K562 (cell line): ENCODE data around the gene GGPS1. TPM values are rescaled to one million over a fixed set of nuclear protein-coding genes. Genes with fewer than 3 reads are reported as not detected.

Experiments used
- ERF ChIP-seq: fragments of 450-650 bp; formaldehyde crosslinking; IDR thresholded peaks from 2 replicates; pipeline ENCODE4 v1.4.0; 2020; ENCODE audit warnings: mild to moderate bottlenecking, mixed read lengths
- FOSL1 ChIP-seq: fragments of 200-800 bp; sonication (Bioruptor generic); conservative IDR thresholded peaks from 2 replicates; pipeline ENCODE4 v1.6.1; 2016; ENCODE audit warnings: missing genetic modification characterization, missing compliant biosample characterization
- GTF2A2 ChIP-seq: IDR thresholded peaks from 2 replicates; pipeline ENCODE4 v1.6.1; 2016; ENCODE audit warnings: mild to moderate bottlenecking, missing genetic modification characterization, missing compliant biosample characterization
- HIVEP1 ChIP-seq: fragments of 250-450 bp; sonication (Bioruptor Pico); IDR thresholded peaks from 2 replicates; pipeline ENCODE4 v1.4.0; 2020; ENCODE audit warnings: mild to moderate bottlenecking
- HMG20B ChIP-seq: fragments of 250-450 bp; sonication (Bioruptor Pico); IDR thresholded peaks from 2 replicates; pipeline ENCODE4 v1.5.0; 2021; ENCODE audit warnings: mild to moderate bottlenecking
- NRF1 ChIP-seq, 2 experiments: fragments of 450-650 bp; IDR thresholded peaks in 1 of 2; conservative IDR thresholded peaks in 1 of 2; 2 replicates each; pipeline ENCODE4 v1.6.1; 2014; ENCODE audit warnings: mild to moderate bottlenecking in 2 of 2
- POLR2B ChIP-seq: fragments of 450-650 bp; IDR thresholded peaks from 2 replicates; pipeline ENCODE4 v1.6.1; 2018; ENCODE audit warnings: low read depth; ENCODE audit not compliant: partially characterized antibody
- RBBP5 ChIP-seq: fragments of 200-600 bp; sonication (generic); IDR thresholded peaks from 2 replicates; pipeline ENCODE4 v1.6.1; 2012; ENCODE audit warnings: borderline replicate concordance, mild to moderate bottlenecking, low read length, control low read depth, inconsistent platforms; ENCODE audit not compliant: insufficient read depth, poor library complexity, severe bottlenecking
- ZNF263 ChIP-seq: sonication (generic); formaldehyde crosslinking; IDR thresholded peaks from 2 replicates; pipeline ENCODE4 v1.8.0; 2022; ENCODE audit warnings: mild to moderate bottlenecking, missing genetic modification reagents, borderline replicate concordance
- ZNF41 ChIP-seq: fragments of 250-450 bp; sonication (Bioruptor Pico); conservative IDR thresholded peaks from 2 replicates; pipeline ENCODE4 v1.4.0; 2020; ENCODE audit warnings: mild to moderate bottlenecking
- polyA plus RNA-seq, 8 experiments: library from polyadenylated mRNA; depleted of rRNA in 4 of 8; stranded (reverse) in 5 of 8; unstranded in 3 of 8; fragments of >200 nt; fragmentation: Nextera tagmentation in 2 of 8; fragmentation: Illumina TruSeq in 1 of 8; extraction: Ambion mirVana in 2 of 8; extraction: Trizol in 1 of 8; gene quantifications; 2 replicates each; pipeline versions ENCODE4 v1.2.1 to v1.2.3, GENCODE V29; 2011 to 2014; ENCODE audit warnings: inconsistent platforms in 1 of 8, missing spikeins in 1 of 8
- total RNA-seq, 7 experiments: library from RNA; depleted of rRNA in 6 of 7; stranded (reverse); fragments of >200 nt in 6 of 7; fragmentation: Illumina TruSeq in 2 of 7; extraction: Trizol in 2 of 7; gene quantifications; 2 replicates each; pipeline versions ENCODE4 v1.2.1 to v1.2.3, GENCODE V29; 2011 to 2021; ENCODE audit warnings: low replicate concordance in 1 of 7
- TF ChIP-seq, protein P1 (sequence below): fragments of 200-600 bp; sonication (generic); IDR thresholded peaks from one replicate; pipeline ENCODE4 v1.6.1; 2012; ENCODE audit warnings: mild to moderate bottlenecking, low read depth, low read length, inconsistent platforms
- TF ChIP-seq, protein P2 (sequence below): fragments of 450-650 bp; IDR thresholded peaks from 2 replicates; pipeline ENCODE4 v1.6.1; 2016; ENCODE audit warnings: borderline replicate concordance

GGPS1 gene
- total and polyA plus RNA-seq, 9 of the 15 experiments (the other 6 are each of a cell fraction or from before 2014, with no cell fraction given) = 18.8 to 104 (median 56.3) TPM

DNA sequence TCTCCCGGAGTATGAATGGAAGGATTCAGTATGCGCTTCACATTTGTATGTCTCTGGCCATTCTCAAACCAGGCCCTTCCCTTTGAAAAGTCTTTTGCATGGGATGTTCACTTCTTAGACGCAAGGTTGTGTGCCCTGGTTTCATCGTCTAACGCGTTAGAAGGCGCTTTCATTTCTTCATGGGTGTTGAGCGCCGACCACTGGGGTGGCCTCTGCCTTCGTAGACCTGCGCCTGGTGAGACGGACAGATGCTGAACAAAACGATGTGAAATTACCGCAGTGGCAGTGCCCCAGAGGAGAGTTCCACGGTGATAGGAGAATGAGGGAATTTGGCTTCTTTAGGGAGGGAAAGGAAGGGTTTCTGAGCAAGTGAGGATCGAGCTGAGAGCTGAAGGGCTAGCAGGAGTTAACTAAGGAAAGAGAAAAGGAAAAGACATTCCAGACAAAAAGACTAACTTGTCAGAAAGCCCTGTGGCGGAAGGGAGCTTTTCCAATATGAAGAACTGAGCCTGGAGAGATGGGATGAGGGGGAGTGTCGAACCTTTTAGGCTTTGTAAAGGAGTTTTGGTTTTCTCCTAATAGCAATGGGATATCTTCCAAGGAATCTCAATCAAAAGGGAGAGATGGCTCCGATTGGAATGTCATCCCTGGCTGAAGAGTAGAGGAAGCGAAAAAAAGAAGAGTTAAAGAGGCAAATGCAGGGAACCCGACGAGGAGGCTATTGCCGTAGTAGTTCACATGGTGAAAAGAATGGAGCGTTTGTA, 951 bp downstream of the GGPS1 start (continued):
- TF ChIP-seq, protein P1, sequence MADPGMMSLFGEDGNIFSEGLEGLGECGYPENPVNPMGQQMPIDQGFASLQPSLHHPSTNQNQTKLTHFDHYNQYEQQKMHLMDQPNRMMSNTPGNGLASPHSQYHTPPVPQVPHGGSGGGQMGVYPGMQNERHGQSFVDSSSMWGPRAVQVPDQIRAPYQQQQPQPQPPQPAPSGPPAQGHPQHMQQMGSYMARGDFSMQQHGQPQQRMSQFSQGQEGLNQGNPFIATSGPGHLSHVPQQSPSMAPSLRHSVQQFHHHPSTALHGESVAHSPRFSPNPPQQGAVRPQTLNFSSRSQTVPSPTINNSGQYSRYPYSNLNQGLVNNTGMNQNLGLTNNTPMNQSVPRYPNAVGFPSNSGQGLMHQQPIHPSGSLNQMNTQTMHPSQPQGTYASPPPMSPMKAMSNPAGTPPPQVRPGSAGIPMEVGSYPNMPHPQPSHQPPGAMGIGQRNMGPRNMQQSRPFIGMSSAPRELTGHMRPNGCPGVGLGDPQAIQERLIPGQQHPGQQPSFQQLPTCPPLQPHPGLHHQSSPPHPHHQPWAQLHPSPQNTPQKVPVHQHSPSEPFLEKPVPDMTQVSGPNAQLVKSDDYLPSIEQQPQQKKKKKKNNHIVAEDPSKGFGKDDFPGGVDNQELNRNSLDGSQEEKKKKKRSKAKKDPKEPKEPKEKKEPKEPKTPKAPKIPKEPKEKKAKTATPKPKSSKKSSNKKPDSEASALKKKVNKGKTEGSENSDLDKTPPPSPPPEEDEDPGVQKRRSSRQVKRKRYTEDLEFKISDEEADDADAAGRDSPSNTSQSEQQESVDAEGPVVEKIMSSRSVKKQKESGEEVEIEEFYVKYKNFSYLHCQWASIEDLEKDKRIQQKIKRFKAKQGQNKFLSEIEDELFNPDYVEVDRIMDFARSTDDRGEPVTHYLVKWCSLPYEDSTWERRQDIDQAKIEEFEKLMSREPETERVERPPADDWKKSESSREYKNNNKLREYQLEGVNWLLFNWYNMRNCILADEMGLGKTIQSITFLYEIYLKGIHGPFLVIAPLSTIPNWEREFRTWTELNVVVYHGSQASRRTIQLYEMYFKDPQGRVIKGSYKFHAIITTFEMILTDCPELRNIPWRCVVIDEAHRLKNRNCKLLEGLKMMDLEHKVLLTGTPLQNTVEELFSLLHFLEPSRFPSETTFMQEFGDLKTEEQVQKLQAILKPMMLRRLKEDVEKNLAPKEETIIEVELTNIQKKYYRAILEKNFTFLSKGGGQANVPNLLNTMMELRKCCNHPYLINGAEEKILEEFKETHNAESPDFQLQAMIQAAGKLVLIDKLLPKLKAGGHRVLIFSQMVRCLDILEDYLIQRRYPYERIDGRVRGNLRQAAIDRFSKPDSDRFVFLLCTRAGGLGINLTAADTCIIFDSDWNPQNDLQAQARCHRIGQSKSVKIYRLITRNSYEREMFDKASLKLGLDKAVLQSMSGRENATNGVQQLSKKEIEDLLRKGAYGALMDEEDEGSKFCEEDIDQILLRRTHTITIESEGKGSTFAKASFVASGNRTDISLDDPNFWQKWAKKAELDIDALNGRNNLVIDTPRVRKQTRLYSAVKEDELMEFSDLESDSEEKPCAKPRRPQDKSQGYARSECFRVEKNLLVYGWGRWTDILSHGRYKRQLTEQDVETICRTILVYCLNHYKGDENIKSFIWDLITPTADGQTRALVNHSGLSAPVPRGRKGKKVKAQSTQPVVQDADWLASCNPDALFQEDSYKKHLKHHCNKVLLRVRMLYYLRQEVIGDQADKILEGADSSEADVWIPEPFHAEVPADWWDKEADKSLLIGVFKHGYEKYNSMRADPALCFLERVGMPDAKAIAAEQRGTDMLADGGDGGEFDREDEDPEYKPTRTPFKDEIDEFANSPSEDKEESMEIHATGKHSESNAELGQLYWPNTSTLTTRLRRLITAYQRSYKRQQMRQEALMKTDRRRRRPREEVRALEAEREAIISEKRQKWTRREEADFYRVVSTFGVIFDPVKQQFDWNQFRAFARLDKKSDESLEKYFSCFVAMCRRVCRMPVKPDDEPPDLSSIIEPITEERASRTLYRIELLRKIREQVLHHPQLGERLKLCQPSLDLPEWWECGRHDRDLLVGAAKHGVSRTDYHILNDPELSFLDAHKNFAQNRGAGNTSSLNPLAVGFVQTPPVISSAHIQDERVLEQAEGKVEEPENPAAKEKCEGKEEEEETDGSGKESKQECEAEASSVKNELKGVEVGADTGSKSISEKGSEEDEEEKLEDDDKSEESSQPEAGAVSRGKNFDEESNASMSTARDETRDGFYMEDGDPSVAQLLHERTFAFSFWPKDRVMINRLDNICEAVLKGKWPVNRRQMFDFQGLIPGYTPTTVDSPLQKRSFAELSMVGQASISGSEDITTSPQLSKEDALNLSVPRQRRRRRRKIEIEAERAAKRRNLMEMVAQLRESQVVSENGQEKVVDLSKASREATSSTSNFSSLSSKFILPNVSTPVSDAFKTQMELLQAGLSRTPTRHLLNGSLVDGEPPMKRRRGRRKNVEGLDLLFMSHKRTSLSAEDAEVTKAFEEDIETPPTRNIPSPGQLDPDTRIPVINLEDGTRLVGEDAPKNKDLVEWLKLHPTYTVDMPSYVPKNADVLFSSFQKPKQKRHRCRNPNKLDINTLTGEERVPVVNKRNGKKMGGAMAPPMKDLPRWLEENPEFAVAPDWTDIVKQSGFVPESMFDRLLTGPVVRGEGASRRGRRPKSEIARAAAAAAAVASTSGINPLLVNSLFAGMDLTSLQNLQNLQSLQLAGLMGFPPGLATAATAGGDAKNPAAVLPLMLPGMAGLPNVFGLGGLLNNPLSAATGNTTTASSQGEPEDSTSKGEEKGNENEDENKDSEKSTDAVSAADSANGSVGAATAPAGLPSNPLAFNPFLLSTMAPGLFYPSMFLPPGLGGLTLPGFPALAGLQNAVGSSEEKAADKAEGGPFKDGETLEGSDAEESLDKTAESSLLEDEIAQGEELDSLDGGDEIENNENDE = no peak
- TF ChIP-seq ZNF263 (CRISPR knock-in tag) (0 out of 2 replicates have a peak, but pooled peaks have one; percentile 21), FOSL1 (tag) (no peak), HIVEP1 (CRISPR knock-in tag) (no peak), HMG20B (0 out of 2 replicates have a peak, but pooled peaks have one; percentile 17), NRF1 (conservative IDR thresholded peaks at IDR 0.05 in 1 of 2, IDR thresholded peaks at IDR 0.05 in 1 of 2) (peak in 1 of 2 experiments; percentile 35; a peak in 2 of 4 replicates), ERF (CRISPR knock-in tag) (0 out of 2 replicates have a peak, but pooled peaks have one; percentile 13), POLR2B (no peak), RBBP5 (peak; percentile 62), ZNF41 (CRISPR knock-in tag) (no peak), GTF2A2 (tag) (no peak)
- TF ChIP-seq, protein P2, sequence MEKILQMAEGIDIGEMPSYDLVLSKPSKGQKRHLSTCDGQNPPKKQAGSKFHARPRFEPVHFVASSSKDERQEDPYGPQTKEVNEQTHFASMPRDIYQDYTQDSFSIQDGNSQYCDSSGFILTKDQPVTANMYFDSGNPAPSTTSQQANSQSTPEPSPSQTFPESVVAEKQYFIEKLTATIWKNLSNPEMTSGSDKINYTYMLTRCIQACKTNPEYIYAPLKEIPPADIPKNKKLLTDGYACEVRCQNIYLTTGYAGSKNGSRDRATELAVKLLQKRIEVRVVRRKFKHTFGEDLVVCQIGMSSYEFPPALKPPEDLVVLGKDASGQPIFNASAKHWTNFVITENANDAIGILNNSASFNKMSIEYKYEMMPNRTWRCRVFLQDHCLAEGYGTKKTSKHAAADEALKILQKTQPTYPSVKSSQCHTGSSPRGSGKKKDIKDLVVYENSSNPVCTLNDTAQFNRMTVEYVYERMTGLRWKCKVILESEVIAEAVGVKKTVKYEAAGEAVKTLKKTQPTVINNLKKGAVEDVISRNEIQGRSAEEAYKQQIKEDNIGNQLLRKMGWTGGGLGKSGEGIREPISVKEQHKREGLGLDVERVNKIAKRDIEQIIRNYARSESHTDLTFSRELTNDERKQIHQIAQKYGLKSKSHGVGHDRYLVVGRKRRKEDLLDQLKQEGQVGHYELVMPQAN = peak; percentile 4; the same call in 1 of the 2 replicates
